Karpas-422 (cell line): ENCODE measurements around the gene TBC1D3B. TPM values are rescaled to one million over a fixed set of nuclear protein-coding genes. Genes with fewer than 3 reads are reported as not detected.
"Not testable (repeated sequence)": the region's sequence is repeated elsewhere in the genome, so short reads cannot be mapped to it uniquely, and the experiment has no call there.

Experiments used
- DNase-seq: peaks from one replicate; pipeline ENCODE4 v3.0.0-alpha.2; 2015
- H2AFZ ChIP-seq: fragments of 200-600 bp; sonication (generic); 2 replicates; pipeline ENCODE4 v1.6.1; 2014; ENCODE audit warnings: antibody characterized with exemption, low read length, mixed read lengths
- H3K27ac ChIP-seq: fragments of 200-600 bp; sonication (generic); 2 replicates; pipeline ENCODE4 v1.5.1; 2014; ENCODE audit warnings: mild to moderate bottlenecking, low read length, moderate library complexity
- H3K27me3 ChIP-seq: fragments of 200-600 bp; sonication (generic); 2 replicates; pipeline ENCODE4 v1.6.1; 2014; ENCODE audit warnings: low read length, mixed read lengths
- H3K36me3 ChIP-seq: fragments of 200-600 bp; sonication (generic); 2 replicates; pipeline ENCODE4 v1.6.1; 2014; ENCODE audit warnings: low read length, mixed read lengths; ENCODE audit not compliant: insufficient read depth
- H3K4me1 ChIP-seq: fragments of 200-600 bp; sonication (generic); 2 replicates; pipeline ENCODE4 v1.6.1; 2014; ENCODE audit warnings: mild to moderate bottlenecking, low read length, mixed read lengths
- H3K4me2 ChIP-seq: fragments of 200-600 bp; sonication (generic); 2 replicates; pipeline ENCODE4 v1.6.1; 2014; ENCODE audit warnings: low read length, low read depth, mild to moderate bottlenecking; ENCODE audit not compliant: poor library complexity, severe bottlenecking
- H3K4me3 ChIP-seq: fragments of 200-600 bp; sonication (generic); 2 replicates; pipeline ENCODE4 v1.5.1; 2014; ENCODE audit warnings: mild to moderate bottlenecking, antibody characterized with exemption, low read length, mixed read lengths
- H3K79me2 ChIP-seq: fragments of 200-600 bp; sonication (generic); 2 replicates; pipeline ENCODE4 v1.6.1; 2014; ENCODE audit warnings: mild to moderate bottlenecking, low read length, mixed read lengths
- H3K9ac ChIP-seq: fragments of 200-600 bp; sonication (generic); 2 replicates; pipeline ENCODE4 v1.6.0; 2014; ENCODE audit warnings: low read length
- H3K9me2 ChIP-seq: fragments of 200-600 bp; sonication (generic), shearing (Covaris generic); replicated peaks from 2 replicates; pipeline ENCODE4 v1.6.0; 2014; ENCODE audit warnings: mild to moderate bottlenecking, low read length, moderate library complexity; ENCODE audit not compliant: insufficient read depth
- H3K9me3 ChIP-seq: fragments of 300-700, 200-600 bp; sonication (generic); 2 replicates; pipeline ENCODE4 v1.6.1; 2014; ENCODE audit warnings: low read length, mixed read lengths
- H4K20me1 ChIP-seq: fragments of 200-600 bp; sonication (generic); 2 replicates; pipeline ENCODE4 v1.6.1; 2014; ENCODE audit warnings: mild to moderate bottlenecking, antibody characterized with exemption, low read length, low read depth; ENCODE audit not compliant: insufficient read depth
- total RNA-seq: library from RNA; depleted of rRNA; stranded (reverse); fragments of >200 nt; shearing (Covaris generic); gene quantifications from 2 replicates; pipeline ENCODE4 v1.2.3, GENCODE V29; 2014; ENCODE audit warnings: low replicate concordance

The TBC1D3B gene
- total RNA-seq, 1 experiment from 2014 or later, result 0.63 TPM

GRCh38 chr17:36212966-36213365, 36.5 kb upstream of the TBC1D3B start:
- Histone ChIP-seq H3K9me3 (no peaks in the 10 kb centered on the region), H3K27ac (no peak overlapping the region), H3K27me3 (no peaks in the 10 kb centered on the region), H3K9me2 (no peaks in the 10 kb centered on the region), H3K4me2 (no peak overlapping the region), H4K20me1 (no peaks in the 10 kb centered on the region), H3K4me3 (no peak overlapping the region), H3K4me1 (peaks cover 38% of the 10 kb centered on the region), H3K36me3 (no peaks in the 10 kb centered on the region), H3K79me2 (no peaks in the 10 kb centered on the region), H2AFZ (no peak overlapping the region), H3K9ac (no peak overlapping the region)
- DNase-seq, result no peak

- Histone ChIP-seq H3K27me3 (no peaks in the 10 kb centered on the region), H3K79me2 (no peaks in the 10 kb centered on the region), H2AFZ (no peak overlapping the region), H3K4me2 (peak overlapping the region; percentile 61), H3K36me3 (no peaks in the 10 kb centered on the region), H3K27ac (peak overlapping the region; percentile 91), H3K9me2 (no peaks in the 10 kb centered on the region), H4K20me1 (no peaks in the 10 kb centered on the region), H3K9me3 (no peaks in the 10 kb centered on the region), H3K4me3 (peak overlapping the region; percentile 52; the same call in 1 of the 2 replicates), H3K9ac (peak overlapping the region; percentile 47), H3K4me1 (peaks cover 43% of the 10 kb centered on the region)
- no peak for DNase-seq
These were observed 35.8 kb upstream of the TBC1D3B start for GRCh38 chr17:36212272-36212605.

GRCh38 chr17:36211484-36212271, 35.2 kb upstream of the TBC1D3B start:
- H3K9me2 ChIP-seq, H3K27me3 ChIP-seq, DNase-seq, H4K20me1 ChIP-seq, H2AFZ ChIP-seq, H3K9me3 ChIP-seq, H3K79me2 ChIP-seq, H3K36me3 ChIP-seq: not testable (repeated sequence)
- peak overlapping the region; percentile 91 for H3K27ac ChIP-seq
- H3K9ac ChIP-seq, result peak overlapping the region; percentile 47
- peak overlapping the region; percentile 52; the same call in 1 of the 2 replicates for H3K4me3 ChIP-seq
- peaks cover 49% of the 10 kb centered on the region for H3K4me1 ChIP-seq
- peak overlapping the region; percentile 61 for H3K4me2 ChIP-seq

- not testable (repeated sequence) for H3K27me3 ChIP-seq, H3K36me3 ChIP-seq, H3K79me2 ChIP-seq, H3K9me2 ChIP-seq, H2AFZ ChIP-seq, H4K20me1 ChIP-seq, H3K9me3 ChIP-seq
- Histone ChIP-seq H3K4me1 (peaks cover 59% of the 10 kb centered on the region), H3K4me2 (peak within 1 kb of the TSS; percentile 61), H3K27ac (peak within 1 kb of the TSS; percentile 91), H3K9ac (peak within 1 kb of the TSS; percentile 55), H3K4me3 (peak within 1 kb of the TSS; percentile 52; the same call in 1 of the 2 replicates)
- DNase-seq, result peak; percentile 87
These were observed 34.2 kb upstream of the TBC1D3B start, which contains the start of gene CCL4L2 for GRCh38 chr17:36210439-36211211. Gene CCL4L2 (plus strand): TSS chr17:36211063.

GRCh38 chr17:36209575-36209974, 33.1 kb upstream of the TBC1D3B start:
- H3K9me3 ChIP-seq, result no peaks in the 10 kb centered on the region
- H3K27ac ChIP-seq, result peak overlapping the region; percentile 91
- H3K9ac ChIP-seq, result no peak overlapping the region
- no peaks in the 10 kb centered on the region for H3K36me3 ChIP-seq
- no peaks in the 10 kb centered on the region for H4K20me1 ChIP-seq
- H3K4me1 ChIP-seq, result peaks cover 68% of the 10 kb centered on the region
- H3K27me3 ChIP-seq, result no peaks in the 10 kb centered on the region
- H3K4me2 ChIP-seq, result peak overlapping the region; percentile 61
- H3K4me3 ChIP-seq, result no peak overlapping the region
- H3K79me2 ChIP-seq, result no peaks in the 10 kb centered on the region
- no peak overlapping the region for H2AFZ ChIP-seq
- no peak for DNase-seq
- H3K9me2 ChIP-seq, result no peaks in the 10 kb centered on the region

GRCh38 chr17:36207383-36207782, 30.9 kb upstream of the TBC1D3B start:
- peak; percentile 41 for DNase-seq
- not testable (repeated sequence) for H3K9me3 ChIP-seq, H4K20me1 ChIP-seq, H3K9ac ChIP-seq, H3K27me3 ChIP-seq, H3K79me2 ChIP-seq, H3K27ac ChIP-seq, H3K4me3 ChIP-seq, H2AFZ ChIP-seq, H3K9me2 ChIP-seq, H3K36me3 ChIP-seq
- Histone ChIP-seq H3K4me2 (peak overlapping the region; percentile 34), H3K4me1 (peaks cover 78% of the 10 kb centered on the region)

- not testable (repeated sequence) for H3K27ac ChIP-seq, H3K9me3 ChIP-seq, H3K79me2 ChIP-seq, H3K27me3 ChIP-seq, H3K4me3 ChIP-seq, H3K9ac ChIP-seq, H4K20me1 ChIP-seq, H2AFZ ChIP-seq, H3K36me3 ChIP-seq, H3K9me2 ChIP-seq
- DNase-seq, result peak; percentile 45
- Histone ChIP-seq H3K4me2 (peak overlapping the region; percentile 34), H3K4me1 (peaks cover 76% of the 10 kb centered on the region)
These were observed 30.0 kb upstream of the TBC1D3B start for GRCh38 chr17:36206486-36206821.

GRCh38 chr17:36205637-36206485, 29.4 kb upstream of the TBC1D3B start:
- Histone ChIP-seq H3K27me3 (no peaks in the 10 kb centered on the region), H3K9me2 (no peaks in the 10 kb centered on the region), H3K9me3 (no peaks in the 10 kb centered on the region), H2AFZ (no peak overlapping the region), H3K4me3 (no peak overlapping the region), H3K4me2 (no peak overlapping the region), H3K79me2 (no peaks in the 10 kb centered on the region), H3K27ac (peak overlapping the region; percentile 10; the same call in 1 of the 2 replicates), H3K4me1 (peaks cover 70% of the 10 kb centered on the region), H4K20me1 (no peaks in the 10 kb centered on the region), H3K9ac (no peak overlapping the region), H3K36me3 (no peaks in the 10 kb centered on the region)
- peak; percentile 33 for DNase-seq
